Measurements from ENCODE around the gene STK17B. TPM values are rescaled to one million over a fixed set of nuclear protein-coding genes. Genes with fewer than 3 reads are reported as not detected.

The STK17B gene
- total and polyA plus RNA-seq, 10 donors, result 48.7 to 248 (median 186) TPM

DNA sequence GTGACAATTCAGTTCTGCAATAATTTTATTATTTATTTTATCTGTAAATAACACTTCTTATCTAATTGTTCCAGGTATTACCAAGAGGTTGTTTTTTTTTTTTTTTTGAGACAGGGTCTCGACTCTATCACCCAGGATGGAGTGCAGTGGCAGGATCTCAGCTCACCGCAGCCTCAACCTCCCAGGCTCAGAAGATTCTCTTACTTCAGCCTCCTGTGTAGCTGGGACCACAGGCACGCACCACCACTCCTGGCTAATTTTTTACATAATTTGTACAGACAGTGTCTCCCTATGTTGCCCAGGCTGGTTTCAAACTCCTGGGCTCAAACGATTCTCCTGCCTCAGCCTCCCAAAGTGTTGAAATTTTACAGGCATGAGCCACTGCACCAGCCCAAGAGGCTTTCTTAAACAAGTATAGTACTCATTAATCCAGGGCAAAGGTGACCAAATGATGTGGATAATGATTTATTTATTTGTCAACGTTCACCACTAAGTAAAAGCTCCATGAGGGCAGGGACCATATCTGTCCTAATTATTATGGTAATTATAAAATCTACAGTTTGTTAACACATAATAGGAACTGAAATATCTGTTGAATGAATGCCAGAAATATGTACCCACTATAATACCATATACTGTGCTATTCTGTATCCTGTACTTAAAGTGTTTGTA lies 12.0 kb downstream of the STK17B start:
- TF ChIP-seq, protein P1, sequence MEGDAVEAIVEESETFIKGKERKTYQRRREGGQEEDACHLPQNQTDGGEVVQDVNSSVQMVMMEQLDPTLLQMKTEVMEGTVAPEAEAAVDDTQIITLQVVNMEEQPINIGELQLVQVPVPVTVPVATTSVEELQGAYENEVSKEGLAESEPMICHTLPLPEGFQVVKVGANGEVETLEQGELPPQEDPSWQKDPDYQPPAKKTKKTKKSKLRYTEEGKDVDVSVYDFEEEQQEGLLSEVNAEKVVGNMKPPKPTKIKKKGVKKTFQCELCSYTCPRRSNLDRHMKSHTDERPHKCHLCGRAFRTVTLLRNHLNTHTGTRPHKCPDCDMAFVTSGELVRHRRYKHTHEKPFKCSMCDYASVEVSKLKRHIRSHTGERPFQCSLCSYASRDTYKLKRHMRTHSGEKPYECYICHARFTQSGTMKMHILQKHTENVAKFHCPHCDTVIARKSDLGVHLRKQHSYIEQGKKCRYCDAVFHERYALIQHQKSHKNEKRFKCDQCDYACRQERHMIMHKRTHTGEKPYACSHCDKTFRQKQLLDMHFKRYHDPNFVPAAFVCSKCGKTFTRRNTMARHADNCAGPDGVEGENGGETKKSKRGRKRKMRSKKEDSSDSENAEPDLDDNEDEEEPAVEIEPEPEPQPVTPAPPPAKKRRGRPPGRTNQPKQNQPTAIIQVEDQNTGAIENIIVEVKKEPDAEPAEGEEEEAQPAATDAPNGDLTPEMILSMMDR (IDR thresholded peaks at IDR 0.05 in 8 of 11, conservative IDR thresholded peaks at IDR 0.05 in 3 of 11), result no peak
- TF ChIP-seq POLR2A (IDR thresholded peaks at IDR 0.05) (no peak), POLR2AphosphoS5 (IDR thresholded peaks at IDR 0.05) (peak in 1 of 3 donors; percentile 62)
- peak overlapping the region; percentile 70 to 100 (median 98) for H3K27ac ChIP-seq
- H3K4me1 ChIP-seq, result peaks cover 16 to 100% (median 92%) of the 10 kb centered on the region in 6 donors
- intact Hi-C loops (cut with DNase I; ENCODE audit: low total_unique reads), result no loop called here
- no peaks in the 10 kb centered on the region for H3K9me3 ChIP-seq
- H3K36me3 ChIP-seq, result peaks cover 0 to 93% (median 27%) of the 10 kb centered on the region in 6 donors
- WGBS, 5 donors, result 43 to 56% (median 50%) methylated on average over 5 of the region's 5 CpGs
- H3K4me3 ChIP-seq, result peak overlapping the region in 3 of 8 donors; percentile 14 to 51 (median 17)
- no peaks in the 10 kb centered on the region for H3K27me3 ChIP-seq (replicated peaks in 1 of 7)
- no peak for DNase-seq

DNA sequence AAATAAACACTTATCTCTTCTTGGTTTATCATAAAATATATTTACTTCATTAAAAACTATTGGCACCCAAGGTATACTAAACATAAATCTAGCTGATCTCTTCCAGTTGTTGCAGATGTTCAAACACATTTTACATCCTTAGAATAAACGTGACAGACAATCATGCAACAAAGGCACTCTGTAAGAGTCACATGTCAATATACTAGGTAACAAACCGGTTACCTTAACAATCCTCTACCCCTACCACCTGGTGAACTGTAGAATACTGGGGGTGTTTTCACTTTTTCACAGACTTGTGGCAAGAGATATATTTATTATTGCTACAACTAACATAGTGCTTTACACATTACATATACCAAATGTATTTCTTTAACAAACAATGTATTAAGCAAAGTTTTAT lies 15.8 kb downstream of the STK17B start:
- H3K4me3 ChIP-seq, result no peak overlapping the region
- no peak for TF ChIP-seq POLR2AphosphoS5 (IDR thresholded peaks at IDR 0.05)
- no peak for TF ChIP-seq POLR2A (IDR thresholded peaks at IDR 0.05)
- TF ChIP-seq, protein P1 (IDR thresholded peaks at IDR 0.05 in 8 of 11, conservative IDR thresholded peaks at IDR 0.05 in 3 of 11), result no peak
- WGBS, 5 donors, result 20 to 29% (median 26%) methylated on average over 2 of the region's 2 CpGs
- intact Hi-C loops (cut with DNase I; ENCODE audit: low total_unique reads), result no loop called here
- DNase-seq, result no peak
- H3K36me3 ChIP-seq, result peaks cover 0 to 93% (median 46%) of the 10 kb centered on the region in 6 donors
- peaks cover 11 to 100% (median 85%) of the 10 kb centered on the region in 6 donors for H3K4me1 ChIP-seq
- no peaks in the 10 kb centered on the region for H3K27me3 ChIP-seq (replicated peaks in 1 of 7)
- H3K27ac ChIP-seq, result peak overlapping the region in 6 of 8 donors; percentile 1 to 100 (median 54)
- no peaks in the 10 kb centered on the region for H3K9me3 ChIP-seq

- intact Hi-C loops (cut with DNase I; ENCODE audit: low total_unique reads), result no loop called here
- peak overlapping the region in 3 of 8 donors; percentile 3 to 22 (median 16) for H3K27ac ChIP-seq
- H3K27me3 ChIP-seq (replicated peaks in 1 of 7), result no peaks in the 10 kb centered on the region
- 74 to 88% (median 80%) methylated on average over 2 of the region's 2 CpGs for WGBS, 5 donors
- TF ChIP-seq, protein P1 (IDR thresholded peaks at IDR 0.05 in 8 of 11, conservative IDR thresholded peaks at IDR 0.05 in 3 of 11), result no peak
- TF ChIP-seq POLR2AphosphoS5 (IDR thresholded peaks at IDR 0.05) (no peak), POLR2A (IDR thresholded peaks at IDR 0.05) (no peak)
- no peaks in the 10 kb centered on the region for H3K9me3 ChIP-seq
- peaks cover 11 to 100% (median 88%) of the 10 kb centered on the region in 6 donors for H3K4me1 ChIP-seq
- DNase-seq, result no peak
- peaks cover 0 to 100% (median 46%) of the 10 kb centered on the region in 6 donors for H3K36me3 ChIP-seq
- H3K4me3 ChIP-seq, result no peak overlapping the region
These were observed 17.9 kb downstream of the STK17B start for GRCh38 chr2:196153480-196153879.

DNA sequence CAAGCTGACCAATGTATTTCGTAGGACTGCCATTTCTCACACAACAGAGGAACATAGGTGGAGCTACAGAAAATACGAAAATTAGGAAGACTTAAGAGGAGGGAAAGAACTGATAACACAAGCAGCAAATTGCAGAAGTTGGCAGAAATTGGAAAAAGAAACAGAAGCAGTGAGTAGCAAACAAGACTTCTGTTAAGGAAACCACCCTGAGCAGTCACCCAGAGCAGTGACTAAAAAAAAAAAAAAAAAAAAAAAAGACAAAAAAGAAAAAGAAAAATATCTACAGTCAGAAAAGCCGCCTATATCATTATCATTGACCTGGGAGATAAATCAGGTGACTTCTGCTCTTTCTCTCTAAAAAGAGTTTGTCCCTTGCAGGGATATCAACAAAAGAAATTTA lies 21.4 kb downstream of the STK17B start:
- H3K27me3 ChIP-seq (replicated peaks in 1 of 7), result no peaks in the 10 kb centered on the region
- intact Hi-C loops (cut with DNase I; ENCODE audit: low total_unique reads), result no loop called here
- peaks cover 7 to 100% (median 52%) of the 10 kb centered on the region in 6 donors for H3K36me3 ChIP-seq
- peaks cover 26 to 100% (median 84%) of the 10 kb centered on the region in 6 donors for H3K4me1 ChIP-seq
- 19 to 39% (median 29%) methylated on average over 3 of the region's 3 CpGs for WGBS, 5 donors
- DNase-seq, result no peak
- H3K4me3 ChIP-seq, result peak overlapping the region in 1 of 8 donors; percentile 30
- no peak for TF ChIP-seq POLR2AphosphoS5 (IDR thresholded peaks at IDR 0.05)
- TF ChIP-seq, protein P1 (IDR thresholded peaks at IDR 0.05 in 8 of 11, conservative IDR thresholded peaks at IDR 0.05 in 3 of 11), result no peak
- TF ChIP-seq POLR2A (IDR thresholded peaks at IDR 0.05), result no peak
- H3K9me3 ChIP-seq, result no peaks in the 10 kb centered on the region
- peak overlapping the region in 7 of 8 donors; percentile 30 to 79 (median 54) for H3K27ac ChIP-seq
